SU-DHL-6 (cell line): ENCODE results near the gene TBCA.

Experiments used
- H2AFZ ChIP-seq: fragments of 200-600 bp; sonication (generic); 2 replicates; pipeline ENCODE4 v1.6.1; 2014; ENCODE audit warnings: low read depth, mild to moderate bottlenecking, moderate library complexity, mixed read lengths, antibody characterized with exemption, low read length; ENCODE audit not compliant: severe bottlenecking
- H3F3A ChIP-seq: fragments of 200-600 bp; shearing (Covaris generic); 2 replicates; pipeline ENCODE4 v1.6.0; 2016; ENCODE audit warnings: antibody characterized with exemption, mild to moderate bottlenecking; ENCODE audit not compliant: insufficient read depth
- H3K27ac ChIP-seq: fragments of 200-600 bp; sonication (generic); 2 replicates; pipeline ENCODE4 v1.5.1; 2016; ENCODE audit warnings: low read depth, mild to moderate bottlenecking, low read length, moderate library complexity, mixed read lengths
- H3K27me3 ChIP-seq: fragments of 200-600 bp; sonication (generic), shearing (Covaris generic); 2 replicates; pipeline ENCODE4 v1.6.0; 2014; ENCODE audit warnings: mild to moderate bottlenecking, low read length
- H3K36me3 ChIP-seq: fragments of 200-600 bp; sonication (generic); 2 replicates; pipeline ENCODE4 v1.6.1; 2014; ENCODE audit warnings: mild to moderate bottlenecking, low read length, mixed read lengths
- H3K4me2 ChIP-seq: fragments of 300-600, 200-600 bp; shearing (Covaris generic), sonication (generic); 2 replicates; pipeline ENCODE4 v1.6.0; 2014; ENCODE audit warnings: low read length, low read depth, mild to moderate bottlenecking; ENCODE audit not compliant: poor library complexity, severe bottlenecking
- H3K4me3 ChIP-seq: fragments of 200-600 bp; sonication (generic); 2 replicates; pipeline ENCODE4 v1.5.1; 2014; ENCODE audit warnings: antibody characterized with exemption, low read length, mild to moderate bottlenecking, mixed read lengths; ENCODE audit not compliant: insufficient read depth, poor library complexity, severe bottlenecking
- H3K79me2 ChIP-seq: fragments of 200-600 bp; sonication (generic); 2 replicates; pipeline ENCODE4 v1.6.1; 2014; ENCODE audit warnings: mild to moderate bottlenecking, low read length, moderate library complexity; ENCODE audit not compliant: insufficient read depth
- H3K9ac ChIP-seq: fragments of 200-600 bp; sonication (generic); 2 replicates; pipeline ENCODE4 v1.7.0; 2014; ENCODE audit warnings: mild to moderate bottlenecking, low read length
- H3K9me2 ChIP-seq: fragments of 200-600 bp; sonication (generic); replicated peaks from 2 replicates; pipeline ENCODE4 v1.6.1; 2014; ENCODE audit warnings: low read length; ENCODE audit not compliant: insufficient read depth
- H3K9me3 ChIP-seq: fragments of 200-600 bp; sonication (generic); 2 replicates; pipeline ENCODE4 v1.6.1; 2014; ENCODE audit warnings: low read length, mixed read lengths; ENCODE audit not compliant: insufficient read depth
- H4K20me1 ChIP-seq: fragments of 200-600 bp; sonication (generic); 2 replicates; pipeline ENCODE4 v1.6.1; 2014; ENCODE audit warnings: low read depth, mild to moderate bottlenecking, antibody characterized with exemption, low read length, moderate library complexity, mixed read lengths
- CTCF ChIP-seq: fragments of 200-600 bp; sonication (generic); IDR thresholded peaks from one replicate; pipeline ENCODE4 v1.5.1; 2017; ENCODE audit warnings: antibody characterized with exemption, mild to moderate bottlenecking, low read length, moderate library complexity; ENCODE audit not compliant: insufficient read depth, poor library complexity, severe bottlenecking
- EZH2phosphoT487 ChIP-seq: fragments of 200-600 bp; sonication (generic), shearing (Covaris generic); conservative IDR thresholded peaks from 2 replicates; pipeline ENCODE4 v1.6.1; 2018; ENCODE audit warnings: mild to moderate bottlenecking, antibody characterized with exemption, low read length, moderate library complexity, mixed read lengths

The TBCA gene

GRCh38 chr5:77727190-77727589 lies 48.9 kb downstream of the TBCA start:
- TF ChIP-seq CTCF = no peak
- no peak for TF ChIP-seq EZH2phosphoT487
- no peaks in the 10 kb centered on the region for H3F3A ChIP-seq
- H3K79me2 ChIP-seq = peaks cover 91% of the 10 kb centered on the region
- no peak overlapping the region for H3K27ac ChIP-seq
- no peak overlapping the region for H3K4me2 ChIP-seq
- no peaks in the 10 kb centered on the region for H3K9me3 ChIP-seq
- H3K9me2 ChIP-seq = no peaks in the 10 kb centered on the region
- H2AFZ ChIP-seq = no peak overlapping the region
- no peak overlapping the region for H3K4me3 ChIP-seq
- no peaks in the 10 kb centered on the region for H3K27me3 ChIP-seq
- 0 out of 2 replicates have a peak, but pooled peaks cover 3% of the 10 kb centered on the region for H3K36me3 ChIP-seq
- H3K9ac ChIP-seq = no peak overlapping the region
- peaks cover 19% of the 10 kb centered on the region for H4K20me1 ChIP-seq

- H2AFZ ChIP-seq = no peak overlapping the region
- no peaks in the 10 kb centered on the region for H3K27me3 ChIP-seq
- peaks cover 15% of the 10 kb centered on the region; the same call in 1 of the 2 replicates for H4K20me1 ChIP-seq
- H3K27ac ChIP-seq = no peak overlapping the region
- H3F3A ChIP-seq = no peaks in the 10 kb centered on the region
- no peak for TF ChIP-seq CTCF
- no peak for TF ChIP-seq EZH2phosphoT487
- H3K79me2 ChIP-seq = peaks cover 91% of the 10 kb centered on the region
- H3K9ac ChIP-seq = no peak overlapping the region
- H3K4me3 ChIP-seq = no peak overlapping the region
- no peaks in the 10 kb centered on the region for H3K9me3 ChIP-seq
- H3K4me2 ChIP-seq = no peak overlapping the region
- H3K36me3 ChIP-seq = 0 out of 2 replicates have a peak, but pooled peaks cover 3% of the 10 kb centered on the region
- no peaks in the 10 kb centered on the region for H3K9me2 ChIP-seq
Measured at GRCh38 chr5:77725616-77726015, 50.5 kb downstream of the TBCA start.

GRCh38 chr5:77724934-77725333 lies 51.2 kb downstream of the TBCA start:
- H3K79me2 ChIP-seq = peaks cover 91% of the 10 kb centered on the region
- H3K27ac ChIP-seq = no peak overlapping the region
- H3K9ac ChIP-seq = no peak overlapping the region
- no peaks in the 10 kb centered on the region for H3K27me3 ChIP-seq
- no peaks in the 10 kb centered on the region for H3K9me2 ChIP-seq
- H3K4me3 ChIP-seq = no peak overlapping the region
- 0 out of 2 replicates have a peak, but pooled peaks cover 3% of the 10 kb centered on the region for H3K36me3 ChIP-seq
- TF ChIP-seq CTCF = no peak
- no peak for TF ChIP-seq EZH2phosphoT487
- peaks cover 14% of the 10 kb centered on the region; the same call in 1 of the 2 replicates for H4K20me1 ChIP-seq
- no peaks in the 10 kb centered on the region for H3K9me3 ChIP-seq
- H2AFZ ChIP-seq = no peak overlapping the region
- no peak overlapping the region for H3K4me2 ChIP-seq
- H3F3A ChIP-seq = no peaks in the 10 kb centered on the region
